Measurements from ENCODE around the gene TALDO1.

TALDO1 gene

DNA sequence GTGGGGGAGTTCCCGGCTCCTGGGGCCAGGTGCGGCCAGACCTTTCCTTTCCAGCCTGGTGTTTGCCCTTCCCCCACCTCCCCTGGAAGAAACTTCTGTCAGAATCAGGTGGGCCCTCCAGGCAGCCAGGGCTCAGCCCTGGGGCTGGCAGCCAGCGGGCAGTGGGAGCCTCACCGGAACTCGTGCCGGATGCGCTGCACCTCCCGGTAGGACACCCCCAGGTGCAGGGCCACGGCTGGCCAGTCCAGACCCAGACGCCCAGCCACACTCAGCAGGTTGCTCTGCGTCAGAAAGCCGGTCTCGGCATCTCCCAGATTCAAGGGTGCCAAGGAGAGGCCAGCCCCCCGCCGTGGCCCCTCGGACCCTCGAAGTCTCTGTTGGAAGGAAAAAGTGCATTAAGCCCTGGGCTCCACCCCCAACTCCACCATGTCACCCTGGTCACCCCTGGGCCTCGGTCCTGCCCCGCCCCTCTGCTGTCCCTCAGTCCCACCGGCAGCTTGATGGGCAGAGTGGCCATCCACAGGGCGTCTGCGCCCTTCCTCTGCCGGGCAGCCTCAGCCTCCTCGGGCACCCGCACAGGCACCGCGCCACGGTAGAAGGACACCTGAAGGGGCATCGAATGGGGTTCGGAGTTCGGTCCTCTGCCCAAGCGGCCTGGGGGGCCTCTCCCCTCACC, 52.5 kb downstream of the TALDO1 start:
- DNase-seq (ENCODE audit: low spot score), result no peak

DNA sequence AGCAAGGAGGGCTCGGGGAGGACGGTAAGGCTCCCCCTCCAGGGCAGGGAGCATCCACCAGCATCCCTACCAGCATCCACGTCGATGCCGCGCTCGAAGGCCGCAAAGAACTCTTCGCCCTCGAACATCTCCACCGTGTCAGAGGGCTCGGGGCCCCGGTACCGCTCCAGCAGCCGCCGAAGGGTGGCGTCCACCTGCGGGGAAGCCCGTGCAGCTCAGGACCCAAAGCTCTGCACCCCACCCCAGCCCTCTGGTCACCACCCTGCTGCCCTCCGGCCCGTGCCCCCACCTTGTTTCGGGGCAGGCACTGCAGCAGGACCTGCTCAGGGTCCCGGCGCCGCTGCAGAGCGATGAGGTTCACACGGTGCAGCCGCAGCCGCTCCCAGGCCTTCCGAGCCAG, 53.2 kb downstream of the TALDO1 start:
- no peak for DNase-seq (ENCODE audit: low spot score)

DNA sequence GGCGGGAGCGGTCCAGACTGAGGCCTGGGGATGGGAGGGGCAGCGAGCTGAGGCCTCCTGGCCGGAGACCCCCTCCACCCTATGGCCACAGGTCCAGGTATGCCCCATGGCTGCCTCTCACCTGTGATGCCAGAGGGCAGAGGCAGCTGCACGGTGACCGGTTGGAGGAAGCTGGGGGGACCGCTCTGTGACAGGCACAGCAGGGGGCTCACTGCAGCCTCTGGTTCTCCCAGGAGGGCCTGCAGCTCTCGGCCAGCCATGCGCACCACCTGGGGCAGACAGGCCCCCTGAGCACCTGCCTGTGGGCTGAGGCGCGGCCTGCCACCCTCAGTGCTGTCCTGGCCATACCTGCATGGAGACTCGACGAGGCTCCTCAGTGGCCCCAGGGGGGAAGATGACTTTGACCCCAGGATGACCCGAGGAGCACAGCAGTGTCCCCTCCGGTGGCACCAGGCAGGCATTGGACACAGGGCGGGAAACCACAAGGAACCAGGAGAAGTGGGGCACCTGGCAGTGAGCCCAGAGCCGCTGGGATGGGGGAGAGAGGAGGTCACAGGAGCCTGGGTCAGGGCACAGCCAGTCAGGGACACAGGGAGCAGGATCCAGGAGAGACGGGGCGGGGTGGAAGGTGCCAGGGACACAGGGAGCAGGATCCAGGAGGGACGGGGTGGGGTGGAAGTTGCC, 54.0 kb downstream of the TALDO1 start:
- no peak for DNase-seq (ENCODE audit: low spot score)

DNA sequence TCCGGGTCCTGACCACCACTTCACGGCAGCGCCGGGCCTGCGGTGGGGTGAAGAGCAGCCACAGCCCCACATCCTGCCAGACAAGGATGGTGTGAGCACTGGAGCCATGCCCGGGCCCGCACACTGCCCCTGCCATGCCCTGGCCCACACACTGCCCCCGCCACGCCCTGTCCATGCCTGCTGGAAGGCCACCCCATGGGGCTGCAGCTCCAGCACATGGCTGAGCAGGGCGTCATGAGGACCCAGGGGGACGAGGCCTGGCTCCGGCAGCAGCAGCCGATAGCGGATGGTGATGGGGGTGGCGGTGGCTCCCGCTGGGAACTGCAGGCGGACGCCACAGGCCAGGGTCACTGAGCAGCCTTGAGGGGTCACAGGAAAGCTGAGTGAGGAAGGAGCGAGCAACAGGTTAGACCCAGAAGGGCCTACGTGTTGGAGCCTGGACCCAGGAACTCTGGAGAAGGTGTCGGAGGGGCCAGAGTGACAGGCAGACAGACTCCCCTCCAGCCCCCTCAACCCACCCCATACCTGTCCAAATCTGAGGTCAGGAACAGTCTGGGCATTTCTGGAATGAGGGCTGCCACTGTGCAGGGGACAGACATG, 54.9 kb downstream of the TALDO1 start:
- no peak for DNase-seq (ENCODE audit: low spot score)

- DNase-seq (ENCODE audit: low spot score), result no peak
Measured at GRCh38 chr11:802693-803466, 55.6 kb downstream of the TALDO1 start.

- DNase-seq (ENCODE audit: low spot score), result no peak
Measured at GRCh38 chr11:803467-803742, 56.1 kb downstream of the TALDO1 start.

- DNase-seq (ENCODE audit: low spot score), result no peak
Measured at GRCh38 chr11:803770-804598, 56.7 kb downstream of the TALDO1 start.

GRCh38 chr11:804599-804964, 57.3 kb downstream of the TALDO1 start:
- no peak for DNase-seq (ENCODE audit: low spot score)

DNA sequence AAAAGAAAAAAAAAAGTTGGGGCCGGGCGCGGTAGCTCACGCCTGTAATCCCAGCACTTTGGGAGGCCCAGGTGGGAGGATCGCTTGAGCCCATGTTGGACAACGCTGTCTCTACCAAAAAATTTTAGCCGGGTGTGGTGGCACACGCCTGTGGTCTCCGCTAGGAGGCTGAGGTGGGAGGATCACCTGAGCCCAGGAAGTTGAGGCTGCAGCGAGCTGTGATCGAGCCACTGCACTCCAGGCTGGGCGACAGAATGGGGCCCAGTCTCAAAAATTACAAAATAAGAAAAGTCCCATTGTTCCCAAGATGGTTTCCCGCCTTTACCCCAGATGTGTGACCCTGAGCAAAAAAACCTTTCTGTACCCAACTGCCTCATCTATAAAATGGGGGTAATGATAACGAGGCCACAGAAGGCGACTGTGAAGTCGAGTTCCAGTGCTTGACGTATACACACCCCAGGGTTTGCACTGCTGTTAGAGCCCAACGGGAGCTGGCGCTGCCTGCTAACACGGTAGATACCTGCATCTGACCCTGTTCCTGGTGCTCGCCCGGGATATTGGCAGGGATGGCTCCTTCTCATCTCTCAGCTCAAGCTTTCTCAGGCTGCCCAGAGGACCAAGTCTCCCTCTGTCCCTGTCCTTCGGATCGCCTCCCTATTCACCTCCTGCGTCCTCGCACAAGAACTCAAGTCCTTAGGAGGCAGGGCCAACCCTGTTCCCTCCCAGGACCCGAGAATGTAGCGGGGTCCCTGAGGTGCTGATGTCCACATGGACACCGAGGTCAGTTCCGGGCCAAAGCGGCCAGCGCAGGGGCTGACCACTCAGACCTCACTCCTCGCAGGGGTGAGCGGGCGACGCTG, 61.4 kb downstream of the TALDO1 start:
- DNase-seq (ENCODE audit: low spot score), result no peak

- DNase-seq (ENCODE audit: low spot score), result peak; percentile 99
Measured at GRCh38 chr11:809287-810039, 62.2 kb downstream of the TALDO1 start, which contains the start of gene RPLP2. TSS of gene RPLP2 (plus strand) at chr11:809967. CDS start at chr11:810235, 268 bp downstream.

DNA sequence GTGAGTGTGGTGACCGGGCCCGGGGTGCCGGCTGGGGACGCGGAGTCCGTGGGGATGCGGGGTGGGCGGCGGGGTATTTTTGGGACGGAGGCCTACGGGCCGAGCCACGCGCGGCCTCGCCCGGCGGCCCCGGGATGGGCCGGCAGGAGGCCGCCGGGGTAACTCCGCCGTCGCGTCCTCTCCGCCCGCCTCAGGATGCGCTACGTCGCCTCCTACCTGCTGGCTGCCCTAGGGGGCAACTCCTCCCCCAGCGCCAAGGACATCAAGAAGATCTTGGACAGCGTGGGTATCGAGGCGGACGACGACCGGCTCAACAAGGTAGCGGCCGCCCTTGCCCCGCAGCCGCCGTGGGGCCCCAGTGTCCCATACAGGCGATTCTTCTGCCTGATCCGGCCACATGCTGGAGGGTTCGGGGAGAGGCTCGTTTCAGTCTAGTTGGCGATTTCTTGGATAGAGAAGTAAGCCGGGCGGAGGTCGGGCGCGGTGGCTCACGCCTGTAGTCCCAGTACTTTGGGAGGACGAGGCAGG, 62.8 kb downstream of the TALDO1 start:
- no peak for DNase-seq (ENCODE audit: low spot score)

GRCh38 chr11:811446-812245, 64.4 kb downstream of the TALDO1 start:
- DNase-seq (ENCODE audit: low spot score), result no peak

- DNase-seq (ENCODE audit: low spot score), result no peak
Measured at GRCh38 chr11:812390-812789, 65.1 kb downstream of the TALDO1 start.

DNA sequence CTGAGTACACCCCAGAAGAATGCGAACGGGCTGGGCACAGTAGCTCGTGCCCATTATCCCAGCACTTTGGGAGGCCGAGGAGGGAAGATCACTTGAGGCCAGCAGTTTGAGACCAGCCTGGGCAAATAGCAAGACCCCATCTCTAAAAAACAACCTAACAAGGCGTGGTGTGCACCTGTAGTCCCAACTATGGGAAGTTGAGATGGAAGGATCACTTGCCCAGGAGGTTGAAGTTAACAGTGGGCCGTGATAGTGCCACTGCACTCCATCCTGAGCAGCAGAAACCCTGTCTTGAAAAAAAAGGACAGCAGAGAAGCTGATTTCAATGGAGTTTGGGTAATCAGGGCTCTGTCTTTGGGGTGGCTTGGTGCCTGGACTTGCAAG, 65.8 kb downstream of the TALDO1 start:
- no peak for DNase-seq (ENCODE audit: low spot score)

DNA sequence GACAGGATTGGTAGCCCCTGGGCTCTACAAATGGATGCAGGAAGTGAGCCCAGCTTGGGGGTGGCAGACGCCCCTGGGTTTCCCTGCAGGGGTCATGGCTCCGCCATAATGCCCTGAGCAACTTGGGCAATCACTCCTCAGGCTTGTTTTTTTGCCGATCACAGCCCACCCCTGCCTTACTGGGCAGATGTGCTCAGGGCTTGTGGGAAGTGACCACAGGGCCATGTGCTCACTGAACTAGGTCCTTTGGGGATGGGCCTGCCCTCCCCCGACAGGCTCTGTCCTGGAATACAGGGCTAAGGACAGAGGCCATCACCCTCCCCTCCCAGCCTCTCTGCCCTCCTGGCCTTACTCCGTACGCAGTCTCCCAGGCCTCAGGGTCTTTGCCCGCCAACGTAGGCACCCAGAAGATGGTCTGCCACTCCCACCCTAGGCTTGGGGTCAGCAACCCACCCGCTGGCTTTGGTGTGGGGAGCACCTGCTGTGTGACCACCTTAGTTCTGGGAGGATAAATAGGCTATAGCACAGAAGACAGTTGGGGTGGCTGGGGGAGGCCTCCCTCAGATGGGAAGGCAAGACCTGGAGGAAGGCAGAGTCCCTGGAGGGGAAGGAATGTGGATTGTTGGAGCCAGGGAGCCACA, 66.3 kb downstream of the TALDO1 start:
- no peak for DNase-seq (ENCODE audit: low spot score)

Measured in hematopoietic multipotent progenitor cell treated with erythropoietin and hydrocortisone succinate and interleukin-3 and kit ligand, for 15 days (in vitro differentiated cells).